PC-9 (cell line): ENCODE results near the gene TSPOAP1.

Experiments
- EZH2 ChIP-seq: fragments of 200-600 bp; sonication (generic); IDR thresholded peaks from 2 replicates; pipeline ENCODE4 v1.8.0; 2017; ENCODE audit warnings: antibody characterized with exemption, low read depth
- TF ChIP-seq, protein P1 (sequence below): fragments of 200-600 bp; sonication (generic); conservative IDR thresholded peaks from 2 replicates; pipeline ENCODE4 v1.6.1; 2017; ENCODE audit warnings: mixed run types, antibody characterized with exemption, mild to moderate bottlenecking, moderate library complexity

DNA sequence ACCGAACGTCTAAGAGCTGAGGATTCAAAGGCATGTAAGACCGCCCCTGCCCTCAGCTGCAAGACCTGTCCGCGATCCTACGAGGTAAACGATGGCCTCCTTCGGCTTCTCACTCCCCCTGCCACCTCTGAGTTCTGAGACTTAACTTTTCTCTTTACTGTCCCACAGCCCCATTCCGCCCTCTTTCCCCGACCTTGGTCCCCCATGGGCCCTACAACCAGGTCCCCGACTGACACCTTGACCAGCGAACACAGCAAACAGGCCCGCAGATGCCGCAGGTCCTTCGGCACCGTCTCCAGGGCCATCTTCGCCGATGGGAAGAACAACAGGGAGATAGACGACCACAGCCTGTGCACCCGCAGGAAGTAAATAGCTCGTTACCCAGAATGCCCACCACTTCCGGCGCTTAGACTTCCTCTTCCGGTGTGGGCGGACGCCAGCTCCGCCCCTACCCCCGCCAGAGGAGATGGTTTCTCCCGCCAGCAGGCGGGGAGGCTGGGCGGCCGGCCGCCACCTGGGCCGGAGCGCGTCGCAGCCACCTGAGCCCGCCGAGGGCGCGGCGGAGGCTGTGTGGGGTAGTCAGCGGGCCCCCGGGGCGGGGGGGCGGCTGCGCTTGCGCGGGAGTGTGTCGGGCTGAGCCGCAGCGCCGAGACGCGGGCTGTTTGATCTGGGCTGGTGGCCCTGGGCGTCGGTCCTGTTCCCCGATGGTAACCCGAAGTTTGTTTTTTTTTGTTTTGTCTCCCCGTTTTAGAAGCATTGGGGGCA is 23.4 kb upstream of the TSPOAP1 start, which contains the start of gene SUPT4H1:
- TF ChIP-seq, protein P1, sequence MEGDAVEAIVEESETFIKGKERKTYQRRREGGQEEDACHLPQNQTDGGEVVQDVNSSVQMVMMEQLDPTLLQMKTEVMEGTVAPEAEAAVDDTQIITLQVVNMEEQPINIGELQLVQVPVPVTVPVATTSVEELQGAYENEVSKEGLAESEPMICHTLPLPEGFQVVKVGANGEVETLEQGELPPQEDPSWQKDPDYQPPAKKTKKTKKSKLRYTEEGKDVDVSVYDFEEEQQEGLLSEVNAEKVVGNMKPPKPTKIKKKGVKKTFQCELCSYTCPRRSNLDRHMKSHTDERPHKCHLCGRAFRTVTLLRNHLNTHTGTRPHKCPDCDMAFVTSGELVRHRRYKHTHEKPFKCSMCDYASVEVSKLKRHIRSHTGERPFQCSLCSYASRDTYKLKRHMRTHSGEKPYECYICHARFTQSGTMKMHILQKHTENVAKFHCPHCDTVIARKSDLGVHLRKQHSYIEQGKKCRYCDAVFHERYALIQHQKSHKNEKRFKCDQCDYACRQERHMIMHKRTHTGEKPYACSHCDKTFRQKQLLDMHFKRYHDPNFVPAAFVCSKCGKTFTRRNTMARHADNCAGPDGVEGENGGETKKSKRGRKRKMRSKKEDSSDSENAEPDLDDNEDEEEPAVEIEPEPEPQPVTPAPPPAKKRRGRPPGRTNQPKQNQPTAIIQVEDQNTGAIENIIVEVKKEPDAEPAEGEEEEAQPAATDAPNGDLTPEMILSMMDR: no peak
- no peak for TF ChIP-seq EZH2
